Activated B cell treated with CpG ODN at 0.5 μM for 24 hours (primary cell): ENCODE data around the gene TPRX2. TPM values are rescaled to one million over a fixed set of nuclear protein-coding genes. Genes with fewer than 3 reads are reported as not detected.
"Not testable (repeated sequence)": the region's sequence is repeated elsewhere in the genome, so short reads cannot be mapped to it uniquely, and the experiment has no call there.

Source experiments
- ATAC-seq: fragments of 200-7000 bp; cut with Tn5 transposase; one replicate; pipeline ENCODE4 v1.10.0; 2021; ENCODE audit warnings: low read depth, mild to moderate bottlenecking, moderate library complexity
- CTCF ChIA-PET: fragments of 350-600 bp; sonication (Branson Sonifier 250); formaldehyde crosslinking; loops from one replicate; lab custom pipeline; 2021; ENCODE audit warnings: antibody characterized with exemption; lab: Charles Lee
- POLR2A ChIA-PET: fragments of 350-600 bp; sonication (Branson Sonifier 250); formaldehyde crosslinking; loops from one replicate; lab custom pipeline; 2021; ENCODE audit warnings: antibody characterized with exemption; lab: Charles Lee
- DNase-seq: peaks from one replicate; pipeline ENCODE4 v3.0.0; 2022
- H3K27ac Mint-ChIP-seq: one replicate; pipeline ENCODE4 v1.8.0; 2020; ENCODE audit warnings: mixed read lengths
- H3K27me3 Mint-ChIP-seq: one replicate; pipeline ENCODE4 v1.8.0; 2021; ENCODE audit warnings: mixed read lengths
- H3K36me3 Mint-ChIP-seq: one replicate; pipeline ENCODE4 v1.8.0; 2021; ENCODE audit warnings: low read depth, mixed read lengths
- H3K4me1 Mint-ChIP-seq: one replicate; pipeline ENCODE4 v1.8.0; 2021; ENCODE audit warnings: mixed read lengths
- H3K4me3 Mint-ChIP-seq: one replicate; pipeline ENCODE4 v1.8.0; 2020; ENCODE audit warnings: mild to moderate bottlenecking, mixed read lengths
- H3K9me3 Mint-ChIP-seq: one replicate; pipeline ENCODE4 v1.8.0; 2020; ENCODE audit warnings: mixed read lengths
- intact Hi-C: fragments of 100-400 bp; cut with micrococcal nuclease; formaldehyde crosslinking; loops from one replicate; pipeline ENCODE4 v1.15.1; 2024
- total RNA-seq: library from RNA; stranded (reverse); gene quantifications from 2 replicates; pipeline ENCODE4 v1.2.3, GENCODE V29; 2022
- TF ChIP-seq, protein P1 (sequence below): fragments of 200-600 bp; IDR thresholded peaks from one replicate; pipeline ENCODE4 v1.8.0; 2022; ENCODE audit warnings: antibody characterized with exemption, mild to moderate bottlenecking

Gene TPRX2
- total RNA-seq, 1 donor from 2014 or later, result not detected

- intact Hi-C loops, result no loop called here
- TF ChIP-seq, protein P1, sequence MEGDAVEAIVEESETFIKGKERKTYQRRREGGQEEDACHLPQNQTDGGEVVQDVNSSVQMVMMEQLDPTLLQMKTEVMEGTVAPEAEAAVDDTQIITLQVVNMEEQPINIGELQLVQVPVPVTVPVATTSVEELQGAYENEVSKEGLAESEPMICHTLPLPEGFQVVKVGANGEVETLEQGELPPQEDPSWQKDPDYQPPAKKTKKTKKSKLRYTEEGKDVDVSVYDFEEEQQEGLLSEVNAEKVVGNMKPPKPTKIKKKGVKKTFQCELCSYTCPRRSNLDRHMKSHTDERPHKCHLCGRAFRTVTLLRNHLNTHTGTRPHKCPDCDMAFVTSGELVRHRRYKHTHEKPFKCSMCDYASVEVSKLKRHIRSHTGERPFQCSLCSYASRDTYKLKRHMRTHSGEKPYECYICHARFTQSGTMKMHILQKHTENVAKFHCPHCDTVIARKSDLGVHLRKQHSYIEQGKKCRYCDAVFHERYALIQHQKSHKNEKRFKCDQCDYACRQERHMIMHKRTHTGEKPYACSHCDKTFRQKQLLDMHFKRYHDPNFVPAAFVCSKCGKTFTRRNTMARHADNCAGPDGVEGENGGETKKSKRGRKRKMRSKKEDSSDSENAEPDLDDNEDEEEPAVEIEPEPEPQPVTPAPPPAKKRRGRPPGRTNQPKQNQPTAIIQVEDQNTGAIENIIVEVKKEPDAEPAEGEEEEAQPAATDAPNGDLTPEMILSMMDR, result no peak
- DNase-seq, result no peak
- Mint-ChIP-seq H3K36me3 (no peaks in the 10 kb centered on the region), H3K4me3 (no peak overlapping the region), H3K9me3 (no peaks in the 10 kb centered on the region), H3K27me3 (peaks cover 39% of the 10 kb centered on the region), H3K27ac (no peak overlapping the region), H3K4me1 (no peaks in the 10 kb centered on the region)
- POLR2A ChIA-PET, result no interaction called here
- no peak for ATAC-seq
- CTCF ChIA-PET, result interaction anchor here (0.9 kb wide), 1 partner anchor 15 kb away, joined by 3 read pairs; no protein-coding TSS in a partner anchor
These were observed 10.1 kb upstream of the TPRX2 start for GRCh38 chr19:47848823-47849473.

DNA sequence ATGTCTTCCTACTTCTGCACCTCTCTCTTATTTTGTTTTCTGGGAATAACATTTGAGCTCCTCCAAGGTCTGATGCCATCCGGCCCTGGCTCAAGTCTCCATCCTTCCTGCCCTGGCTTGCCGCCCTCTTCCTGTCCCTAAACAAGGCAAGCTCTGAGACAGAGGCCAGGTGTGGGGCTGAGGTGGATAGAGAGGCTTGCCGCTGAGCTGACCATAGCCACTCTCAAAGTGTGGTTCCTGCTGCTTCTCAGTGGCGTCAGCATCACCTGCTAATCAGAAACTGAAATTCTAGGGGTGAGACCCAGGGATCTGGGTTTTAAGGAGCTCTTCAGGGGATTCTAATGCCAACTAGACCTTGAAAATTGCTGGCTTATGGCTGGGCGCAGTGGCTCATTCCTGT lies 6.0 kb upstream of the TPRX2 start:
- ATAC-seq (no peak), DNase-seq (no peak)
- TF ChIP-seq, protein P1, result no peak
- Mint-ChIP-seq H3K4me3 (no peak overlapping the region), H3K36me3 (no peaks in the 10 kb centered on the region), H3K27ac (no peak overlapping the region), H3K4me1 (no peaks in the 10 kb centered on the region), H3K27me3 (peaks cover 34% of the 10 kb centered on the region), H3K9me3 (no peaks in the 10 kb centered on the region)
- ChIA-PET POLR2A (no interaction called here), CTCF (no interaction called here)
- intact Hi-C loops, result no loop called here

- peaks cover 27% of the 10 kb centered on the region for H3K27me3 Mint-ChIP-seq
- POLR2A ChIA-PET, result no interaction called here
- H3K9me3 Mint-ChIP-seq, result no peaks in the 10 kb centered on the region
- DNase-seq (no peak), ATAC-seq (no peak)
- H3K27ac Mint-ChIP-seq, result no peak overlapping the region
- no peak overlapping the region for H3K4me3 Mint-ChIP-seq
- no peaks in the 10 kb centered on the region for H3K4me1 Mint-ChIP-seq
- CTCF ChIA-PET, result no interaction called here
- TF ChIP-seq, protein P1, result no peak
- H3K36me3 Mint-ChIP-seq, result no peaks in the 10 kb centered on the region
- intact Hi-C loops, result no loop called here
These were observed 4.6 kb upstream of the TPRX2 start for GRCh38 chr19:47854459-47854858.

DNA sequence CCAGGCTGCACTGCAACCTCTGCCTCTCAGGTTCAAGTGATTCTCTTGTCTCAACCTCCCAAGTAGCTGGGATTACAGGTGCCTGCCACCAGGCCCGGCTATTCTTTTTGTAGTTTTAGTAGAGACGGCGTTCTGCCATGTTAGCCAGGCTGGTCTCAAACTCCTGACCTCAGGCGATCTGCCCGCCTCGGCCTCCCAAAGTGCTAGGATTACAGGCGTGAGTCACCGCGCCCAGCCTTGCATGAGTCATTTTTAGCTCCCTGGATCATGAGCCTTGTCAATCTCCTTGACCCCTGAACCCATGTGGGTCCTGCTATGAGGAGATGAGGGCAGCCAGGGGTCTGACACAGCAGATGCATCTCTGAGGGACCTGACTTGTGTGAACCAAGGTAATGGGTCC lies 804 bp upstream of the TPRX2 start:
- H3K9me3 Mint-ChIP-seq, H3K27ac Mint-ChIP-seq, CTCF ChIA-PET, H3K4me3 Mint-ChIP-seq, DNase-seq, intact Hi-C loops, H3K36me3 Mint-ChIP-seq, H3K4me1 Mint-ChIP-seq, ATAC-seq, POLR2A ChIA-PET: not testable (repeated sequence)
- H3K27me3 Mint-ChIP-seq, result peaks cover 25% of the 10 kb centered on the region

DNA sequence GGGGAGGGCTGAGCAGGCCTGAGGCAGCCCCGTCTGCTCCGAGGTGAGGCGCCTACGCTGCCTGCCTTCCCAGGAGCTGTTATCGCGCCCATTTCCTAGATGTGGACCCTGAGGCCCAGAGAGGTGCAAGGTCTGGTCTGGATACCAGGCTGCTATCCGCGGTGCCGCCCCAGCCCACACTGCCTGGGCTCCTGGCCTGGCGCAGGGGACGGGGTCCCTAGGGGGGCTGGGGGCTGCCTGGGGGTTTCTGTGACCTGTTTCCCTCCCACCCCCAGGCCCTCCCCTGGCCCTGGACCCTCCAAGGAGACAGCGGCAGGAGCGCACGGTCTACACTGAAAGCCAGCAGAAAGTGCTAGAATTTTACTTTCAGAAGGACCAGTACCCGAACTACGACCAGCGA lies 803 bp downstream of the TPRX2 start:
- H3K9me3 Mint-ChIP-seq, CTCF ChIA-PET, ATAC-seq, POLR2A ChIA-PET, H3K4me3 Mint-ChIP-seq, DNase-seq, H3K27ac Mint-ChIP-seq, intact Hi-C loops, H3K36me3 Mint-ChIP-seq, H3K4me1 Mint-ChIP-seq: not testable (repeated sequence)
- H3K27me3 Mint-ChIP-seq, result peaks cover 18% of the 10 kb centered on the region

- intact Hi-C loops, result no loop called here
- ChIA-PET CTCF (no interaction called here), POLR2A (no interaction called here)
- peaks cover 3% of the 10 kb centered on the region for H3K9me3 Mint-ChIP-seq
- TF ChIP-seq, protein P1, result no peak
- no peaks in the 10 kb centered on the region for H3K4me1 Mint-ChIP-seq
- ATAC-seq (no peak), DNase-seq (no peak)
- no peak overlapping the region for H3K27ac Mint-ChIP-seq
- peaks cover 22% of the 10 kb centered on the region for H3K27me3 Mint-ChIP-seq
- no peaks in the 10 kb centered on the region for H3K36me3 Mint-ChIP-seq
- no peak overlapping the region for H3K4me3 Mint-ChIP-seq
These were observed 1.7 kb downstream of the TPRX2 start for GRCh38 chr19:47860602-47861297.
